Caco-2 (cell line): Measurements from ENCODE around the gene DNA2. TPM values are rescaled to one million over a fixed set of nuclear protein-coding genes. Genes with fewer than 3 reads are reported as not detected.

Experiments
- BruUV-seq: library from RNA; stranded (reverse); fragments of 400-500 nt; replicated peaks from 2 replicates; lab custom pipeline; 2021; lab: Mats Ljungman, UMichigan
- CTCF ChIA-PET: fragments of 300-600 bp; sonication (Branson Sonifier 250); formaldehyde crosslinking; loops from one replicate; lab custom pipeline; 2022; ENCODE audit warnings: antibody characterized with exemption; lab: Charles Lee
- POLR2A ChIA-PET: fragments of 300-600 bp; sonication (Branson Sonifier 250); formaldehyde crosslinking; loops from one replicate; lab custom pipeline; 2022; ENCODE audit warnings: antibody characterized with exemption; lab: Charles Lee
- DNase-seq, 2 experiments: peaks; one replicate each; pipeline versions ENCODE4 v3.0.0 to v3.0.0-alpha.2; 2020 to 2022
- H3K27me3 ChIP-seq: replicated peaks from 2 replicates; pipeline ENCODE4 v1.6.0; 2011; ENCODE audit warnings: low read length; ENCODE audit not compliant: control insufficient read depth, insufficient read depth
- H3K36me3 ChIP-seq: 2 replicates; pipeline ENCODE4 v1.5.1; 2011; ENCODE audit warnings: low read length; ENCODE audit not compliant: control insufficient read depth, insufficient read depth
- H3K4me1 ChIP-seq: fragments of 250-450 bp; sonication (Bioruptor Pico); 2 replicates; pipeline ENCODE4 v1.5.1; 2020; ENCODE audit warnings: mild to moderate bottlenecking
- H3K4me3 ChIP-seq: 2 replicates; pipeline ENCODE4 v1.5.1; 2011; ENCODE audit warnings: low read depth, mild to moderate bottlenecking, control low read depth, low read length
- H3K9me3 ChIP-seq: fragments of 250-450 bp; sonication (Bioruptor Pico); 2 replicates; pipeline ENCODE4 v1.5.1; 2020; ENCODE audit warnings: mild to moderate bottlenecking, moderate library complexity
- H3K27ac Mint-ChIP-seq: one replicate; pipeline ENCODE4 v1.8.0; 2022; ENCODE audit warnings: mixed read lengths; ENCODE audit not compliant: unreplicated experiment
- H3K27me3 Mint-ChIP-seq: one replicate; pipeline ENCODE4 v1.8.0; 2022; ENCODE audit warnings: mixed read lengths; ENCODE audit not compliant: insufficient read depth, unreplicated experiment
- H3K36me3 Mint-ChIP-seq: one replicate; pipeline ENCODE4 v1.8.0; 2022; ENCODE audit warnings: mild to moderate bottlenecking, mixed read lengths; ENCODE audit not compliant: insufficient read depth, unreplicated experiment
- H3K4me1 Mint-ChIP-seq: one replicate; pipeline ENCODE4 v1.8.0; 2022; ENCODE audit warnings: low read depth, mixed read lengths; ENCODE audit not compliant: unreplicated experiment
- H3K4me3 Mint-ChIP-seq: one replicate; pipeline ENCODE4 v1.8.0; 2022; ENCODE audit warnings: mild to moderate bottlenecking, moderate library complexity, mixed read lengths; ENCODE audit not compliant: unreplicated experiment
- H3K9me3 Mint-ChIP-seq: one replicate; pipeline ENCODE4 v1.8.0; 2022; ENCODE audit warnings: mixed read lengths; ENCODE audit not compliant: unreplicated experiment
- CTCF ChIP-seq, 2 experiments: fragments of 200-600 bp in 1 of 2; IDR thresholded peaks; 1 replicate in 1 of 2; 2 replicates in 1 of 2; pipeline versions ENCODE4 v1.5.1 to v1.8.0; 2011 to 2022; ENCODE audit warnings: antibody characterized with exemption in 1 of 2, control low read depth in 1 of 2, inconsistent platforms in 1 of 2, low read depth in 1 of 2, low read length in 1 of 2, mild to moderate bottlenecking in 1 of 2, moderate library complexity in 1 of 2; ENCODE audit not compliant: insufficient read depth in 1 of 2, severe bottlenecking in 1 of 2, unreplicated experiment in 1 of 2
- intact Hi-C: fragments of 100-400 bp; cut with micrococcal nuclease; formaldehyde crosslinking; loops from one replicate; pipeline ENCODE4 v1.10.0; 2022; ENCODE audit not compliant: unreplicated experiment
- total RNA-seq: library from RNA; stranded (reverse); gene quantifications from 2 replicates; pipeline ENCODE4 v1.2.3, GENCODE V29; 2022

The DNA2 gene
- total RNA-seq, 1 experiment from 2014 or later: 88.1 TPM

GRCh38 chr10:68367121-68367520 lies 104.7 kb downstream of the DNA2 start:
- Histone ChIP-seq H3K9me3 (peaks cover 5% of the 10 kb centered on the region; the same call in 1 of the 2 replicates), H3K4me3 (no peak overlapping the region), H3K4me1 (no peaks in the 10 kb centered on the region), H3K27me3 (no peaks in the 10 kb centered on the region), H3K36me3 (peaks cover 7% of the 10 kb centered on the region)
- no TSS peak for BruUV-seq
- no peaks in the 10 kb centered on the region for H3K4me1 Mint-ChIP-seq
- CTCF ChIA-PET: no interaction called here
- TF ChIP-seq CTCF (IDR thresholded peaks at IDR 0.05; ENCODE audit: insufficient read depth in 1 of 2, low read depth in 1 of 2, low read length in 1 of 2, severe bottlenecking in 1 of 2, unreplicated experiment in 1 of 2): no peak
- no peaks in the 10 kb centered on the region for H3K9me3 Mint-ChIP-seq
- POLR2A ChIA-PET: no interaction called here
- H3K36me3 Mint-ChIP-seq: peaks cover 70% of the 10 kb centered on the region
- intact Hi-C loops: no loop called here
- no peaks in the 10 kb centered on the region for H3K27me3 Mint-ChIP-seq
- H3K27ac Mint-ChIP-seq: no peak overlapping the region
- DNase-seq: no peak
- H3K4me3 Mint-ChIP-seq: no peak overlapping the region

GRCh38 chr10:68366600-68366999 lies 105.2 kb downstream of the DNA2 start:
- DNase-seq: no peak
- Mint-ChIP-seq H3K4me1 (no peaks in the 10 kb centered on the region), H3K36me3 (peaks cover 70% of the 10 kb centered on the region), H3K9me3 (no peaks in the 10 kb centered on the region), H3K27ac (no peak overlapping the region), H3K27me3 (no peaks in the 10 kb centered on the region), H3K4me3 (no peak overlapping the region)
- Histone ChIP-seq H3K27me3 (no peaks in the 10 kb centered on the region), H3K4me1 (no peaks in the 10 kb centered on the region), H3K9me3 (peaks cover under 1% of the 10 kb centered on the region; the same call in 1 of the 2 replicates), H3K36me3 (peaks cover 7% of the 10 kb centered on the region), H3K4me3 (no peak overlapping the region)
- intact Hi-C loops: no loop called here
- TF ChIP-seq CTCF (IDR thresholded peaks at IDR 0.05; ENCODE audit: insufficient read depth in 1 of 2, low read depth in 1 of 2, low read length in 1 of 2, severe bottlenecking in 1 of 2, unreplicated experiment in 1 of 2): no peak
- ChIA-PET POLR2A (no interaction called here), CTCF (no interaction called here)
- no TSS peak for BruUV-seq

DNA sequence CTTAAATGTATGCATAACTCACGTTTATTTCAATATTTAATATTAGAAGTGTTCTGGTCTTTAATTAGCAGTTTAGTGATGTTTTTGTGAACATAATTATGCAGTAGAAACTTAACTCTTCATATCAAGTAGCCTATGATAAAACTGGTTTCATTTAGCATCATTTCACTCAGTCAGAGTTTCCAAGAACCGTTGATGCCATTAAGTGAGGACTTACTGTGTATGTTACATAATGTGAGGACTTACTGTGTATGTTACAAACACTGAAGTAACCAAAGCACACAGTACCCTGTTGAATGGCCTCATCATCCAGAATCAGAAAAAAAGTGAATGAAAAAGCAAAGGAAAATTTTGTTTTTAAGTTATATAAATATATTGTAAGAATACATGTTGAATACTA lies 106.2 kb downstream of the DNA2 start:
- Mint-ChIP-seq H3K36me3 (peaks cover 69% of the 10 kb centered on the region), H3K9me3 (no peaks in the 10 kb centered on the region), H3K4me1 (no peaks in the 10 kb centered on the region), H3K27me3 (no peaks in the 10 kb centered on the region), H3K27ac (no peak overlapping the region), H3K4me3 (no peak overlapping the region)
- no peak for DNase-seq
- POLR2A ChIA-PET: no interaction called here
- no TSS peak for BruUV-seq
- no peak for TF ChIP-seq CTCF (IDR thresholded peaks at IDR 0.05; ENCODE audit: insufficient read depth in 1 of 2, low read depth in 1 of 2, low read length in 1 of 2, severe bottlenecking in 1 of 2, unreplicated experiment in 1 of 2)
- no peaks in the 10 kb centered on the region for H3K27me3 ChIP-seq
- intact Hi-C loops: no loop called here
- CTCF ChIA-PET: no interaction called here
- H3K4me3 ChIP-seq: no peak overlapping the region
- peaks cover 7% of the 10 kb centered on the region for H3K36me3 ChIP-seq
- H3K9me3 ChIP-seq: no peaks in the 10 kb centered on the region
- no peaks in the 10 kb centered on the region for H3K4me1 ChIP-seq
